ENCODE results near the gene CYTH4. TPM values are rescaled to one million over a fixed set of nuclear protein-coding genes. Genes with fewer than 3 reads are reported as not detected.

Gene CYTH4
- total RNA-seq, 4 donors from 2014 or later, result 17.4 to 83.5 (median 34.4) TPM

DNA sequence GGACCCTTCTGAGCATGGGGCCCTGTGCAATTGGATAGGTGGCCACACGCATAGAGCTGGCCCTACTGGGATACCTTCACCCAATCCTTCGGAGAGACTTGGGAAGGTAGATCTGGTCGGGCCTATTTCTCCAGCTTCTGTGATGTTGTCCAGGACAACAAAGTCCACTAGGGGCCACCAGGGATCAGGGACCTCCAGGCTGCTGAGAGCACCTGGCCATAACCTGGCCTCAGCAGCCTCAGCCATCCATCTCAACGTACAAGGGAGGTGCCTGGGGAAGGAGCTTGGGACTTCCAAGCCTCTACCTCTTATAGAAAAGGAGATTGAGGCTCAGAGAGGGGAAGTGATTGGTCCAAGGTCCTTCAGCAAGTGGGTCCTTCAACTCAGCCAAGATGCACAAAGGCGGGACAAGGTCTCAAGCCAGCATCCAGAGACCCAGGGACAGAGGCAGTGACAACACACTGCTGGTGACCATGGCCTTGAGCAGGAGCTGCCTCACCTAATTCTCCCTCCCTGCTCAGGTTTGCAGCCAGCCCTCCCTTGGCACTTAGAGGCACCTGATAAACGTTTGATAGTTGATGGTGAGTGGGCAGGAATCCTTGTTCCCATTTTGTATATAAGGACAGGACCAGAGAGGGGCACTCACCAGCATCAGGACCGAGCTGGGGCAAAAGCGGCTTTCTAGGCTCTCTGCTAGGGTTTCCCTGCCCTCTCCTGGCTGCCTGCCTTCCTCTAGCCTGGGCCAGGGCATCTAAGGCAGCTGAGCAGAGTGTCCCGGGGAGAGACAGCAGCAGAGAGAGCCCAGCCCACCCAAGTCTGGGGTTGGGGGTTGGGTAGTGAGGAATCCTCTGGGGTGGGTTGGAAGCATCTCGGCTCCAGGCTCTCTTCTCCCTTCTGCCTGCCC lies 42.7 kb upstream of the CYTH4 start:
- DNase-seq (ENCODE audit: low spot score), result no peak
- no peak for ATAC-seq (ENCODE audit: low FRiP score)

GRCh38 chr22:37240240-37240940 lies 41.9 kb upstream of the CYTH4 start:
- no peak for TF ChIP-seq CTCF (IDR thresholded peaks at IDR 0.05)
- no peak for DNase-seq (ENCODE audit: low spot score)
- ATAC-seq (ENCODE audit: low FRiP score), result no peak

More for the DNA sequence above, 42.7 kb upstream of the CYTH4 start:
- no peak for TF ChIP-seq CTCF (IDR thresholded peaks at IDR 0.05)

DNA sequence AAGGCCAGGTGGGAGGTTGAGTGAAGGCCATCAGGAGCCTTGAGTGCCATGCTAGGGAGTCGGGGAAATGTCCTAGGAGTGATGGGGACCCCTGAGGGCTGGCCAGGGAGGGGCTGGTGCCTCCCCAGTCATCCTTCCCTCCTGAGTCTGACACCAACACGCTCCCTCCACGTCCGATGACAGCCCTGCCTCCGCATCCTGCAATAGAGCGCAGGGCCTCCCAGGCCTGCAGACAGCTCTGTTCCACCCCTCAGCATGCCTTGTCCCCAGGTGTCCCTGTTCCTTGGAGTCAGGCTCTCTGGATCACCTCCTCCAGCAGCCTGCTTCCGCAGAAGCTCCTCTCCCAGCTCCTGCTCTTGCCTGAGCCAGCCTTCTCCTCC lies 41.4 kb upstream of the CYTH4 start:
- TF ChIP-seq CTCF (IDR thresholded peaks at IDR 0.05), result no peak
- ATAC-seq (ENCODE audit: low FRiP score) (no peak), DNase-seq (ENCODE audit: low spot score) (no peak)

GRCh38 chr22:37241351-37242142 lies 40.8 kb upstream of the CYTH4 start:
- TF ChIP-seq CTCF (IDR thresholded peaks at IDR 0.05), result no peak
- DNase-seq (ENCODE audit: low spot score) (no peak), ATAC-seq (ENCODE audit: low FRiP score) (no peak)

- TF ChIP-seq CTCF (IDR thresholded peaks at IDR 0.05), result no peak
- ATAC-seq (ENCODE audit: low FRiP score) (no peak), DNase-seq (ENCODE audit: low spot score) (no peak)
Observed at GRCh38 chr22:37242395-37242918, 39.9 kb upstream of the CYTH4 start.

DNA sequence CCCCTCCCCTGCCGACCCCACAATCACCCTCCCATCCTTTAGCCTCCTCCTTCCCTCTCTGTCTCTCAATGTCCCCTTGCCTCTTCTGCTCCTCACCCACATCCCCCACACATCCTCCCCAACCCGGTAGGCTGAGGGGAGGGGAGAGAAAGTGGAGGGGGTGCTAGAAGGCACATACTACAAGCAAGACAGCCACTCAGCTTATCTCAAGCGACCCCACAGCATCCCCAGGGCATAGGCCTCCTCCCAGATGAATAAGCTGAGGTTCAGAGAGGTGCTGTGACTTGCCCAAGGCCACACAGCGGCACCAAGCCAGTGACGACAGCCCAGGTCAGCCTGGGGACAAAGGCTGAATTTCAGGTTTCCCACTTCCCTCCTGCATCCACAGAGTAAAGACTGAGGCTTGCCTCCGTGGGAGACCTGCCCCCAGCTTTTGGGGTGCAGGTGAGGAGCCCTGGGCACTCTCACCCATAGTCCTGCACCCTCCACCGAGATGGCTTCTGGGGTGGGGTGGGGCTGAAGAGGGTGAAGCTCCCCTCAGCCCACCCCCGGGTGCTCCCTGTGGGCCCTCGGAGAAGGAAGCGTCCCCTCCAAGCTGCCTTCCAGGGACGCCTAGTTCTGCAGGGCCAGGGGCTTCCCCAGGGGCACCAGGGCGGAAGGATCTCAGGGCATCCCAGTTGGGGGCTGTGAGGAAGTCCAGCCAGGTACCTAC lies 38.8 kb upstream of the CYTH4 start:
- no peak for TF ChIP-seq CTCF (IDR thresholded peaks at IDR 0.05)
- ATAC-seq (ENCODE audit: low FRiP score) (peak; percentile 18), DNase-seq (ENCODE audit: low spot score) (no peak)
